GM23338 (cell line): ENCODE results near the gene HPX. TPM values are rescaled to one million over a fixed set of nuclear protein-coding genes. Genes with fewer than 3 reads are reported as not detected.

Source experiments
- ATAC-seq: fragments of 200-7000 bp; cut with Tn5 transposase; 3 replicates; pipeline ENCODE4 v1.9.1; 2020
- DNase-seq: peaks from one replicate; pipeline ENCODE4 v3.0.0-alpha.2; 2015; ENCODE audit warnings: low spot score
- H2AFZ ChIP-seq: fragments of 200-600 bp; sonication (generic); 2 replicates; pipeline ENCODE4 v1.8.0; 2016; ENCODE audit warnings: antibody characterized with exemption, mild to moderate bottlenecking, moderate library complexity
- H3F3A ChIP-seq: fragments of 200-600 bp; sonication (generic); replicated peaks from 2 replicates; pipeline ENCODE4 v1.8.0; 2017; ENCODE audit warnings: antibody characterized with exemption, mixed run types, low read depth
- H3K27ac ChIP-seq: fragments of 200-600 bp; sonication (generic); 2 replicates; pipeline ENCODE4 v1.6.1; 2016; ENCODE audit warnings: low read depth
- H3K27me3 ChIP-seq: fragments of 200-600 bp; sonication (generic); 2 replicates; pipeline ENCODE4 v1.8.0; 2016; ENCODE audit warnings: mild to moderate bottlenecking, mixed run types, moderate library complexity; ENCODE audit not compliant: insufficient read depth
- H3K36me3 ChIP-seq: fragments of 200-600 bp; sonication (generic); 2 replicates; pipeline ENCODE4 v1.8.0; 2016; ENCODE audit warnings: mild to moderate bottlenecking; ENCODE audit not compliant: insufficient read depth
- H3K4me1 ChIP-seq: fragments of 200-600 bp; sonication (generic); 2 replicates; pipeline ENCODE4 v1.8.0; 2016; ENCODE audit warnings: mild to moderate bottlenecking, moderate library complexity; ENCODE audit not compliant: insufficient read depth
- H3K4me2 ChIP-seq: fragments of 200-600 bp; sonication (generic); 2 replicates; pipeline ENCODE4 v1.7.1; 2017; ENCODE audit warnings: mixed run types
- H3K4me3 ChIP-seq: fragments of 200-600 bp; sonication (generic); 2 replicates; pipeline ENCODE4 v1.6.1; 2016; ENCODE audit warnings: mixed run types
- H3K79me2 ChIP-seq: fragments of 200-600 bp; sonication (generic); replicated peaks from 2 replicates; pipeline ENCODE4 v1.8.0; 2017; ENCODE audit warnings: mild to moderate bottlenecking; ENCODE audit not compliant: insufficient read depth
- H3K9me2 ChIP-seq: fragments of 200-600 bp; sonication (generic); 2 replicates; pipeline ENCODE4 v1.8.0; 2017; ENCODE audit not compliant: insufficient read depth
- H4K20me1 ChIP-seq: fragments of 200-600 bp; sonication (generic); replicated peaks from 2 replicates; pipeline ENCODE4 v1.8.0; 2017; ENCODE audit warnings: mild to moderate bottlenecking; ENCODE audit not compliant: insufficient read depth
- H3K27ac Mint-ChIP-seq: 2 replicates; pipeline ENCODE4 v1.8.0; 2020; ENCODE audit warnings: inconsistent platforms, mild to moderate bottlenecking, moderate library complexity, mixed read lengths
- H3K27me3 Mint-ChIP-seq: 3 replicates; pipeline ENCODE4 v1.8.0; 2022; ENCODE audit warnings: low read depth, mild to moderate bottlenecking, moderate library complexity, mixed read lengths, inconsistent platforms; ENCODE audit not compliant: insufficient read depth, poor library complexity
- H3K36me3 Mint-ChIP-seq: 3 replicates; pipeline ENCODE4 v1.8.0; 2021; ENCODE audit warnings: low read depth, mild to moderate bottlenecking, inconsistent platforms, moderate library complexity, mixed read lengths
- H3K4me1 Mint-ChIP-seq: 3 replicates; pipeline ENCODE4 v1.8.0; 2020; ENCODE audit warnings: mild to moderate bottlenecking, inconsistent platforms, mixed read lengths
- H3K4me3 Mint-ChIP-seq: 3 replicates; pipeline ENCODE4 v1.8.0; 2021; ENCODE audit warnings: moderate library complexity, mild to moderate bottlenecking, inconsistent platforms, mixed read lengths
- H3K9me3 Mint-ChIP-seq: 3 replicates; pipeline ENCODE4 v1.8.0; 2020; ENCODE audit warnings: moderate library complexity, mild to moderate bottlenecking, inconsistent platforms, mixed read lengths
- CREB1 ChIP-seq: fragments of 250-450 bp; sonication (Bioruptor Pico); IDR thresholded peaks from 2 replicates; pipeline ENCODE4 v1.5.0; 2020; ENCODE audit warnings: low read depth, mild to moderate bottlenecking, moderate library complexity
- EZH2phosphoT487 ChIP-seq: fragments of 200-600 bp; sonication (generic); IDR thresholded peaks from one replicate; pipeline ENCODE4 v1.8.1; 2018; ENCODE audit warnings: antibody characterized with exemption; ENCODE audit not compliant: unreplicated experiment
- JUNB ChIP-seq: IDR thresholded peaks from one replicate; pipeline ENCODE4 v1.6.1; 2016; ENCODE audit warnings: antibody characterized with exemption; ENCODE audit not compliant: unreplicated experiment
- STAT1 ChIP-seq: IDR thresholded peaks from one replicate; pipeline ENCODE4 v1.6.1; 2016; ENCODE audit warnings: antibody characterized with exemption; ENCODE audit not compliant: unreplicated experiment
- ZNF114 ChIP-seq: fragments of 250-450 bp; sonication (Bioruptor Pico); IDR thresholded peaks from 2 replicates; pipeline ENCODE4 v1.5.0; 2020; ENCODE audit warnings: mild to moderate bottlenecking, moderate library complexity
- ZNF331 ChIP-seq: fragments of 250-450 bp; sonication (Bioruptor Pico); IDR thresholded peaks from 2 replicates; pipeline ENCODE4 v1.5.0; 2020; ENCODE audit warnings: low read depth, mild to moderate bottlenecking, moderate library complexity
- long read RNA-seq: library from polyadenylated mRNA; unstranded; transcript quantifications from one replicate; pipeline ENCODE4 v2.0.0, GENCODE V29; 2020; ENCODE audit not compliant: unreplicated experiment
- polyA plus RNA-seq: library from polyadenylated mRNA; unstranded; fragments of >200 nt; fragmentation: Nextera tagmentation; extraction: Ambion mirVana; gene quantifications from 2 replicates; pipeline ENCODE4 v1.2.1, GENCODE V29; 2016
- total RNA-seq: library from RNA; depleted of rRNA; stranded (reverse); fragments of >200 nt; shearing (Covaris generic); gene quantifications from 2 replicates; pipeline ENCODE4 v1.2.3, GENCODE V29; 2014; rRNA removed
- TF ChIP-seq, protein P1 (sequence below): IDR thresholded peaks from one replicate; pipeline ENCODE4 v1.6.1; 2018; ENCODE audit warnings: antibody characterized with exemption; ENCODE audit not compliant: unreplicated experiment
- TF ChIP-seq, protein P2 (sequence below): fragments of 250-450 bp; sonication (Bioruptor Pico); IDR thresholded peaks from 2 replicates; pipeline ENCODE4 v1.5.0; 2020; ENCODE audit warnings: mild to moderate bottlenecking, moderate library complexity

HPX gene, protein sequence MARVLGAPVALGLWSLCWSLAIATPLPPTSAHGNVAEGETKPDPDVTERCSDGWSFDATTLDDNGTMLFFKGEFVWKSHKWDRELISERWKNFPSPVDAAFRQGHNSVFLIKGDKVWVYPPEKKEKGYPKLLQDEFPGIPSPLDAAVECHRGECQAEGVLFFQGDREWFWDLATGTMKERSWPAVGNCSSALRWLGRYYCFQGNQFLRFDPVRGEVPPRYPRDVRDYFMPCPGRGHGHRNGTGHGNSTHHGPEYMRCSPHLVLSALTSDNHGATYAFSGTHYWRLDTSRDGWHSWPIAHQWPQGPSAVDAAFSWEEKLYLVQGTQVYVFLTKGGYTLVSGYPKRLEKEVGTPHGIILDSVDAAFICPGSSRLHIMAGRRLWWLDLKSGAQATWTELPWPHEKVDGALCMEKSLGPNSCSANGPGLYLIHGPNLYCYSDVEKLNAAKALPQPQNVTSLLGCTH
- 0.50 and 0.63 TPM in 2 replicates for total RNA-seq
- 0.47 and 0.71 TPM in 2 replicates for polyA plus RNA-seq
- long read RNA-seq = 0 reads

DNA sequence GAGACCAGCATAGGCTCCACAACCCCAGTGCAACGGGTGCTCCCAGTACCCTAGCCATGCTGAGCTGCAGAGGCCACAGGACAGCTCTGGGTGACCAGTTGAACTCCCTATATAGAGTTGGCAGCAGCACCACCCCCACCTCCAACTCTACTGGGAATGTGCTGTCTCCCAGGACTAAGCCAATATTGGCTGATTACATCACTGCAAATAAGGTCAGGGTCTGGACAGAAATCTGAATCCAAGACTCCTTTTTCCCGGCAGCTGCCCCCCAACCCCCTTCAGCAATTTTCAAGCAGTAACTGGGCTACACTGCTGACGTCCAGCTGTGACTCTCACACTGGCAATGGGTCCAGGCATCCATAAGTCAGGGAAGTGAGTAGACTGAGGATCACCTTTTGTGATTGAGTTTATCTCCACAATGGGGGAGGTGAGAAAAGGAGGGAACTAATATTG, at the start of gene HPX:
TSS of gene HPX (minus strand) at position 82 of the 453 bp plus-strand sequence. CDS start at position 58, 24 bp downstream.
- H3K4me2 ChIP-seq = no peak within 1 kb of the TSS
- no peaks in the 10 kb centered on the region for H4K20me1 ChIP-seq
- no peaks in the 10 kb centered on the region for H3K9me3 Mint-ChIP-seq
- ATAC-seq (no peak), DNase-seq (no peak)
- H3K27ac ChIP-seq = no peak within 1 kb of the TSS
- no peak within 1 kb of the TSS for H3K4me3 Mint-ChIP-seq
- no peaks in the 10 kb centered on the region for H3K36me3 Mint-ChIP-seq
- H3K27me3 ChIP-seq = no peaks in the 10 kb centered on the region
- no peaks in the 10 kb centered on the region for H3K4me1 ChIP-seq
- H3K36me3 ChIP-seq = no peaks in the 10 kb centered on the region
- H3K4me1 Mint-ChIP-seq = no peaks in the 10 kb centered on the region
- H3K4me3 ChIP-seq = no peak within 1 kb of the TSS
- H3K9me2 ChIP-seq = no peaks in the 10 kb centered on the region
- H3K79me2 ChIP-seq = no peaks in the 10 kb centered on the region
- H3F3A ChIP-seq = no peaks in the 10 kb centered on the region
- no peaks in the 10 kb centered on the region for H3K27me3 Mint-ChIP-seq
- TF ChIP-seq EZH2phosphoT487 = no peak
- TF ChIP-seq, protein P1, sequence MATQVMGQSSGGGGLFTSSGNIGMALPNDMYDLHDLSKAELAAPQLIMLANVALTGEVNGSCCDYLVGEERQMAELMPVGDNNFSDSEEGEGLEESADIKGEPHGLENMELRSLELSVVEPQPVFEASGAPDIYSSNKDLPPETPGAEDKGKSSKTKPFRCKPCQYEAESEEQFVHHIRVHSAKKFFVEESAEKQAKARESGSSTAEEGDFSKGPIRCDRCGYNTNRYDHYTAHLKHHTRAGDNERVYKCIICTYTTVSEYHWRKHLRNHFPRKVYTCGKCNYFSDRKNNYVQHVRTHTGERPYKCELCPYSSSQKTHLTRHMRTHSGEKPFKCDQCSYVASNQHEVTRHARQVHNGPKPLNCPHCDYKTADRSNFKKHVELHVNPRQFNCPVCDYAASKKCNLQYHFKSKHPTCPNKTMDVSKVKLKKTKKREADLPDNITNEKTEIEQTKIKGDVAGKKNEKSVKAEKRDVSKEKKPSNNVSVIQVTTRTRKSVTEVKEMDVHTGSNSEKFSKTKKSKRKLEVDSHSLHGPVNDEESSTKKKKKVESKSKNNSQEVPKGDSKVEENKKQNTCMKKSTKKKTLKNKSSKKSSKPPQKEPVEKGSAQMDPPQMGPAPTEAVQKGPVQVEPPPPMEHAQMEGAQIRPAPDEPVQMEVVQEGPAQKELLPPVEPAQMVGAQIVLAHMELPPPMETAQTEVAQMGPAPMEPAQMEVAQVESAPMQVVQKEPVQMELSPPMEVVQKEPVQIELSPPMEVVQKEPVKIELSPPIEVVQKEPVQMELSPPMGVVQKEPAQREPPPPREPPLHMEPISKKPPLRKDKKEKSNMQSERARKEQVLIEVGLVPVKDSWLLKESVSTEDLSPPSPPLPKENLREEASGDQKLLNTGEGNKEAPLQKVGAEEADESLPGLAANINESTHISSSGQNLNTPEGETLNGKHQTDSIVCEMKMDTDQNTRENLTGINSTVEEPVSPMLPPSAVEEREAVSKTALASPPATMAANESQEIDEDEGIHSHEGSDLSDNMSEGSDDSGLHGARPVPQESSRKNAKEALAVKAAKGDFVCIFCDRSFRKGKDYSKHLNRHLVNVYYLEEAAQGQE = no peak
- no peak for TF ChIP-seq CREB1 (CRISPR knock-in tag)
- TF ChIP-seq STAT1 = no peak
- TF ChIP-seq ZNF114 = no peak
- TF ChIP-seq, protein P2, sequence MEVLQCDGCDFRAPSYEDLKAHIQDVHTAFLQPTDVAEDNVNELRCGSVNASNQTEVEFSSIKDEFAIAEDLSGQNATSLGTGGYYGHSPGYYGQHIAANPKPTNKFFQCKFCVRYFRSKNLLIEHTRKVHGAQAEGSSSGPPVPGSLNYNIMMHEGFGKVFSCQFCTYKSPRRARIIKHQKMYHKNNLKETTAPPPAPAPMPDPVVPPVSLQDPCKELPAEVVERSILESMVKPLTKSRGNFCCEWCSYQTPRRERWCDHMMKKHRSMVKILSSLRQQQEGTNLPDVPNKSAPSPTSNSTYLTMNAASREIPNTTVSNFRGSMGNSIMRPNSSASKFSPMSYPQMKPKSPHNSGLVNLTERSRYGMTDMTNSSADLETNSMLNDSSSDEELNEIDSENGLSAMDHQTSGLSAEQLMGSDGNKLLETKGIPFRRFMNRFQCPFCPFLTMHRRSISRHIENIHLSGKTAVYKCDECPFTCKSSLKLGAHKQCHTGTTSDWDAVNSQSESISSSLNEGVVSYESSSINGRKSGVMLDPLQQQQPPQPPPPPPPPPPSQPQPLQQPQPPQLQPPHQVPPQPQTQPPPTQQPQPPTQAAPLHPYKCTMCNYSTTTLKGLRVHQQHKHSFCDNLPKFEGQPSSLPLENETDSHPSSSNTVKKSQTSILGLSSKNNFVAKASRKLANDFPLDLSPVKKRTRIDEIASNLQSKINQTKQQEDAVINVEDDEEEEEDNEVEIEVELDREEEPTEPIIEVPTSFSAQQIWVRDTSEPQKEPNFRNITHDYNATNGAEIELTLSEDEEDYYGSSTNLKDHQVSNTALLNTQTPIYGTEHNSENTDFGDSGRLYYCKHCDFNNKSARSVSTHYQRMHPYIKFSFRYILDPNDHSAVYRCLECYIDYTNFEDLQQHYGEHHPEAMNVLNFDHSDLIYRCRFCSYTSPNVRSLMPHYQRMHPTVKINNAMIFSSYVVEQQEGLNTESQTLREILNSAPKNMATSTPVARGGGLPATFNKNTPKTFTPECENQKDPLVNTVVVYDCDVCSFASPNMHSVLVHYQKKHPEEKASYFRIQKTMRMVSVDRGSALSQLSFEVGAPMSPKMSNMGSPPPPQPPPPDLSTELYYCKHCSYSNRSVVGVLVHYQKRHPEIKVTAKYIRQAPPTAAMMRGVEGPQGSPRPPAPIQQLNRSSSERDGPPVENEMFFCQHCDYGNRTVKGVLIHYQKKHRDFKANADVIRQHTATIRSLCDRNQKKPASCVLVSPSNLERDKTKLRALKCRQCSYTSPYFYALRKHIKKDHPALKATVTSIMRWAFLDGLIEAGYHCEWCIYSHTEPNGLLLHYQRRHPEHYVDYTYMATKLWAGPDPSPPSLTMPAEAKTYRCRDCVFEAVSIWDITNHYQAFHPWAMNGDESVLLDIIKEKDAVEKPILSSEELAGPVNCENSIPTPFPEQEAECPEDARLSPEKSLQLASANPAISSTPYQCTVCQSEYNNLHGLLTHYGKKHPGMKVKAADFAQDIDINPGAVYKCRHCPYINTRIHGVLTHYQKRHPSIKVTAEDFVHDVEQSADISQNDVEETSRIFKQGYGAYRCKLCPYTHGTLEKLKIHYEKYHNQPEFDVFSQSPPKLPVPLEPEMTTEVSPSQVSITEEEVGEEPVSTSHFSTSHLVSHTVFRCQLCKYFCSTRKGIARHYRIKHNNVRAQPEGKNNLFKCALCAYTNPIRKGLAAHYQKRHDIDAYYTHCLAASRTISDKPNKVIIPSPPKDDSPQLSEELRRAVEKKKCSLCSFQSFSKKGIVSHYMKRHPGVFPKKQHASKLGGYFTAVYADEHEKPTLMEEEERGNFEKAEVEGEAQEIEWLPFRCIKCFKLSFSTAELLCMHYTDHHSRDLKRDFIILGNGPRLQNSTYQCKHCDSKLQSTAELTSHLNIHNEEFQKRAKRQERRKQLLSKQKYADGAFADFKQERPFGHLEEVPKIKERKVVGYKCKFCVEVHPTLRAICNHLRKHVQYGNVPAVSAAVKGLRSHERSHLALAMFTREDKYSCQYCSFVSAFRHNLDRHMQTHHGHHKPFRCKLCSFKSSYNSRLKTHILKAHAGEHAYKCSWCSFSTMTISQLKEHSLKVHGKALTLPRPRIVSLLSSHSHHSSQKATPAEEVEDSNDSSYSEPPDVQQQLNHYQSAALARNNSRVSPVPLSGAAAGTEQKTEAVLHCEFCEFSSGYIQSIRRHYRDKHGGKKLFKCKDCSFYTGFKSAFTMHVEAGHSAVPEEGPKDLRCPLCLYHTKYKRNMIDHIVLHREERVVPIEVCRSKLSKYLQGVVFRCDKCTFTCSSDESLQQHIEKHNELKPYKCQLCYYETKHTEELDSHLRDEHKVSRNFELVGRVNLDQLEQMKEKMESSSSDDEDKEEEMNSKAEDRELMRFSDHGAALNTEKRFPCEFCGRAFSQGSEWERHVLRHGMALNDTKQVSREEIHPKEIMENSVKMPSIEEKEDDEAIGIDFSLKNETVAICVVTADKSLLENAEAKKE (CRISPR knock-in tag) = no peak
- no peak for TF ChIP-seq JUNB
- no peak for TF ChIP-seq ZNF331 (CRISPR knock-in tag)
- H3K27ac Mint-ChIP-seq = no peak within 1 kb of the TSS
- no peak within 1 kb of the TSS for H2AFZ ChIP-seq
